ENCODE results near the gene CDC25C. TPM values are rescaled to one million over a fixed set of nuclear protein-coding genes. Genes with fewer than 3 reads are reported as not detected.

The CDC25C gene
- total and polyA plus RNA-seq, 9 of the 15 experiments (the other 6 are each of a cell fraction or from before 2014, with no cell fraction given): 19.1 to 63.7 (median 31.9) TPM

GRCh38 chr5:138352071-138352721 is 20.6 kb upstream of the CDC25C start, which contains the start of gene KDM3B (continued):
- 0 out of 2 replicates have a peak, but pooled peaks have one; percentile 58 for TF ChIP-seq MTA3 (IDR thresholded peaks at IDR 0.05; ENCODE audit: borderline replicate concordance)
- peak; percentile 60 for TF ChIP-seq JUN (IDR thresholded peaks at IDR 0.05; ENCODE audit: borderline replicate concordance, low read depth, low read length)
- no peak for TF ChIP-seq JUN (CRISPR knock-in tag; IDR thresholded peaks at IDR 0.05; ENCODE audit: borderline replicate concordance)
- TF ChIP-seq ZBTB7A (IDR thresholded peaks at IDR 0.05; ENCODE audit: borderline replicate concordance, control insufficient read depth, low read depth, low read length): peak; percentile 75; the same call in 1 of the 2 replicates
- no peak for TF ChIP-seq NFIC (IDR thresholded peaks at IDR 0.05)
- no peak for TF ChIP-seq HLTF (IDR thresholded peaks at IDR 0.05)
- TF ChIP-seq CHAMP1 (IDR thresholded peaks at IDR 0.05): peak; percentile 100
- TF ChIP-seq KAT2B (IDR thresholded peaks at IDR 0.05; ENCODE audit: low read depth, low read length): peak; percentile 99
- TF ChIP-seq PHF20 (IDR thresholded peaks at IDR 0.05; ENCODE audit: partially characterized antibody): peak; percentile 27
- peak; percentile 71; the same call in 1 of the 2 replicates for TF ChIP-seq KLF16 (IDR thresholded peaks at IDR 0.05)
- TF ChIP-seq ARID3B (CRISPR knock-in tag; IDR thresholded peaks at IDR 0.05; ENCODE audit: borderline replicate concordance): no peak
- TF ChIP-seq CREB1 (IDR thresholded peaks at IDR 0.05): no peak
- peak; percentile 66; the same call in 1 of the 2 replicates for TF ChIP-seq CREB1 (CRISPR knock-in tag; IDR thresholded peaks at IDR 0.05)
- no peak for TF ChIP-seq KDM1A (IDR thresholded peaks at IDR 0.05)
- no peak; the same call in 1 of the 2 replicates for TF ChIP-seq SIN3B (IDR thresholded peaks at IDR 0.05; ENCODE audit: low read depth)
- TF ChIP-seq BRD9 (IDR thresholded peaks at IDR 0.05; ENCODE audit: low read depth, partially characterized antibody): no peak
- TF ChIP-seq ZNF347 (CRISPR knock-in tag; IDR thresholded peaks at IDR 0.05; ENCODE audit: low read depth): no peak
- TF ChIP-seq SP2 (IDR thresholded peaks at IDR 0.05; ENCODE audit: extremely low read depth, low read depth, low read length, poor library complexity, severe bottlenecking): peak; percentile 92
- TF ChIP-seq TCF3 (CRISPR knock-in tag; IDR thresholded peaks at IDR 0.05): no peak; the same call in 1 of the 2 replicates
- TF ChIP-seq ATF7 (IDR thresholded peaks at IDR 0.05): peak; percentile 72
- TF ChIP-seq AFF1 (IDR thresholded peaks at IDR 0.05; ENCODE audit: low read depth in 1 of 2, partially characterized antibody in 2 of 2): no peak
- peak; percentile 89 for TF ChIP-seq ADNP (tag; IDR thresholded peaks at IDR 0.05)

Data from K562 (cell line).